HG02759 (cell line): ENCODE data around the gene C16orf86.

Experiments used
- ATAC-seq: cut with Tn5 transposase; IDR thresholded peaks from one replicate; pipeline ENCODE4 v1.9.1; 2021; ENCODE audit warnings: mild to moderate bottlenecking, moderate library complexity; ENCODE audit not compliant: unreplicated experiment

The C16orf86 gene

GRCh38 chr16:67653789-67654402, 12.7 kb upstream of the C16orf86 start:
- no peak for ATAC-seq

DNA sequence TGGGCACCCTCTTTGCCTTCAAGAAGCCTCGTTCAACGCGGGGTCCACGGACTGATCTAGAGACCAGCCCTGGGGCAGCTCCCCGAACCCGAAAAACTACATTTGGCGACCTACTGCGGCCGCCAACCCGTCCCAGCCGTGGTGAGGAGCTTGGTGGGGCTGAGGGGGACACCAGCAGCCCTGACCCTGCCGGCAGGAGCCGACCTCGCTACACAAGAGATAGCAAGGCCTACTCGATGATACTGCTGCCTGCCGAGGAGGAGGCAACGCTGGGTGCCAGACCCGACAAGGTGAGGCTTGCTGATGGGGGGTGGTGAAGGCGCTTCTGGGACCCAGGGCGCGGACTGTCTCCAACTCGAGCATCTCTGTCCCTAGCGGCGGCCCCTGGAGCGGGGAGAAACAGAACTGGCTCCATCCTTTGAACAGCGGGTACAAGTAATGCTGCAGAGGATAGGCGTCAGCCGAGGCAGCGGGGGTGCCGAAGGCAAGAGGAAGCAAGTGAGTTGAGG, 12.2 kb upstream of the C16orf86 start:
- ATAC-seq, result no peak

DNA sequence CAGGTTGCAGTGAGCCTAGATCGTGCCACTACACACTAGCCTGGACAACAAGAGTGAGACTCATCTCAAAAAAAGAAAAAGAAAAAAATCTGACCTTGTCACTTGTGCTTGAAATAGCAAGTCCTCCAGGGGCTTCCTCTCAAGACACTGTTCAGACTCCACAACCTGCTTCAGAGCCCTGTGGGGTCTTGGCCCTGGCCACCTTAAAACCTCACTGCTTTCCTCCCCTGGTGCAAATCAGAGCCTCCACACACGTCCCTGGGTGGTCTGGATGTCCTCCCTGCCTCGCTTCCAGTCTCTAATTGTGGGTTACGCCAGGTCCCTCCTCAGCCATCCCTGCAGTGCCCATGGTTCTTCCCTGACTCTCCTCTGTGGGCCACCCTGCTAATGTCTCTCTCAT, 11.3 kb upstream of the C16orf86 start:
- no peak for ATAC-seq

GRCh38 chr16:67656344-67657016, 10.1 kb upstream of the C16orf86 start:
- ATAC-seq, result no peak

GRCh38 chr16:67657017-67657608, 9.5 kb upstream of the C16orf86 start:
- ATAC-seq, result no peak

DNA sequence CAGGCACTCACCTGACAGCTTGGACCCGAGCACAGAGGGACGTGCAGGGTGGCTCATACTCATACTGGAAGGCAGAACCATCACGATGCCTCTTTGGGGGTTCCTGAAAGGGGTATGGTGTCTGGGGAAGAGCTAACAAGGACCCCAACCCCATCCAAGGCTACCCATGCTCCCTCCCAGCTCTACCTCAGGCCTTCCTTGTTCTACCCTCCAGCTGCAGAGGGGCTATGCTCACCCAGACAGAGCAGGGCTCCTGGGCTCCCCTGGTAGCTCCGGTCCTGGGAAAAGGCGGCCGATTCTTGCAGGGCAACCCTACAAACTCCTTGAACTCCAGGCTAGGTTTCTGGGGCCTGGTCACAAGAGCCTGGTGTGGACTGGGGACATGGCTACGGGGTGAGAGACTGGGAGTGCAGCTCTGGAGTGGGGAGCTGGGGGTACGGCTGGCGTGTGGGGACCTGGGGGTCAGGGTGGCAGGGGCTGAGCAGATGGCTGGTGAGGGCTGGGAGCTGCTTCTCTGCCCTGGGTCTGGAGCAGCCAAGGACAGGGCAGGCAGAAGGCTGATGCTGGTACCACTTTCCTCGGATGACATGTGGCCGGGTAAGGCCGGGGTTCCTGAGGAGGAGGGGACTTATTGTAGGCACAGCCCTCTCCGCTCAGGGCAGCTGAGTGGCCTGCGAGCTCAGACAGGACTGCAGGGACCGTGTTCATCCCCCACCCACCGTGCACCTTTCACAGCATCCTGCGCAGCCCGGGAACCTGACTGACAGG, 8.7 kb upstream of the C16orf86 start:
- ATAC-seq, result no peak

DNA sequence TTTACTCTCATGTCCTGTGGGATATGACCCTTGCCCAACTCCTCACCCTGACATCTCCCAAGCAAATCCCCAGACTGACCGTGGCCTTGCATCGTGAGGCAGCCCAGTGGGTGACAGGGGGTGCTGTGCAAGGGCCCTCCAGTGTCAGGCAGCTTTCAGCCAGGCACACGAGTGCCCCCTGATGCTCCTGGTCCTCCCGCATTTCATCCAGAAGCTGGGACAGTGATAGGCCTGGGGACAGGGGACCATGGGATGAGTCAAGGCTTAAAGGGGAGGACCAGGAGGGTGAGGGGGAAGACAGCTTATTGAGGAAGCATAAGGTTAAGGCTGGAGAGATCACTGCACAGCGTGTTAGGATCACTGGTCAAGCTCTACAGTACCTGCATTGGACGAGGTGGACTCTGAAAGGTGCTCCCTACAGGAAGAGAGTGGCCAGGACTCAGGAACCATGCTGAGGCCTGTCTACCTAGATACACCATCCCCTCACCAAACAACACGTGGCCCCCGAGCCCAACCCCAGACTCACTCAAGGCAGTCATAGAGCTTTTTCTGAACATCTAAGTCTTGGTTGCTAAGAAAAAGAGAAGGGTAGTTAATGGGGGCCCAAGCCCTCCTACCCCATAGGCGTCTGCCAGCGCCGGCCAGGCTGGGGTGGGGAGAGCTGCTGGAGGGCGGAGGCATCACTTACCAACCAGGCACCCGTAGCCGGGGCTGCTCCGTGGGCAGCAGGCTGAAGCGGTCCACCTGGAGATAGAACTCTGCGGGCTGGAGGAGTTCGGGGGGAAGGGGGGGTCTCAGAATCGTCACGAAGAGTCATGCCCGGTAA, 7.6 kb upstream of the C16orf86 start:
- no peak for ATAC-seq

DNA sequence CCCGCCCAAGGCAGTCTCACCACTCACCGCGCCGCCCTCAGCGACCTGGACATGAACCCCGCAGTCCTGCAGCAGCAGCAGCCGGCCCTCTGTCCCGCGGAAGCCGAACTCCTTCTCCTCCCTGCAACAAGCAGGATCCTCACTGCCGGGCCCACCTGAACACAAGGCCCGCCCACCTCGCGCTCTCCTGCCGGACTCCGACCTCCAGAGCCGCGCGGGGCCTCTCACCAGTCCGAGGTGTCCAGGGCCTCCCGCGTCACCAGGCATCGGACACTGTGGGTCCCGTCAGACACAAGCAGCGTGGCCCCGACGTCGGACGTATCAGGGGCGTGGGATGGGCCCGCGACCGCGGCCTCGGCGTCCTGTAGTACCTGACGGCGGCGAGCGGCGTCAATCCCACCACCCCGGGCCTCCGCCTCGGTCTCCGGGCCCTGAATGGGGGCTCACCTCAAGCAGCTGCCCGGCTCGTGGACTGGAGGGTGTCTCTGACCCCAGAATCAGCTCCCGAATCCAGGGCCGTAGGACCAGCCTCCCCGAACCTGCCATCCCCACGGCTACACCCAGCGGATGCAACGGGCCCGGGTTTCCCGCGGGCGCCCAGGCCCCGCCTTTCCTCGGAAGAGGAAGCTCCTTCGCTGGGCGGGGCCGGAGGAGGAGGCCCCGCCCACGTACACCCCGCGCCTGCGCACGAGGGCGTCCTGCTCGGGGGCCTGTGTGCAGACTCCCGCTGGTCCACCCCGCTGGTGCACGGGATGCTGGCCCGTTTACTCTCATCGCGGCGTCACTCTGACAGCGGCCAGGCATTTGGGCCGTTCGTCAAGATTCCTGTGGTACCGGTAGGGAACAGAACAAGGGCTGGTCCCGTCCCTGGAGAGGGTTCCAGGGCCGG, 6.7 kb upstream of the C16orf86 start, which contains the start of gene ACD:
TSS of gene ACD (minus strand) at position 586 of the 889 bp plus-strand sequence. CDS start at position 546, 40 bp downstream.
- ATAC-seq, result peak; percentile 61

DNA sequence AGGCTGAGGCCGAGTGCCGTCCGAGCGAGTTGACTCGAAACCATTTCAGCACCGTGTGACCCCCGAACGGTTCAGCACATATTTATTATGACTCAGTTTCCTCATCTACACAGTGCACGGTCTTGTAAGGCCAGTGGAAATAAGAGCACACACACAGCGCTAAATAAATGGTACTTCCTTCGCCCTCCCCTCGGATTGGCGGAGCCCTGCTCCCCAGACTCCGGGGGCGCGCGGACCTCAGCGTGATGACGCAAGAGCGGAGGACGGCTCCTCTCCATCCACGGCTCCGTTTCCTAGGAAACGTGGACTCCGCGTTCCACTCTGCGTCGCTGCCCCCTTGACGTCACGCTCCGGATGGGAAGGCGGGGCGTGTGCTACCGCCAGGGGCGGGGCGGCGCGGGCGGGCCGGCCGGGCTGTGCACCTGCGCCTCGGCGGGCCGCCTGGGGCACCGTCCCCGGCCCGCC, 6.0 kb upstream of the C16orf86 start, which contains the start of gene PARD6A:
TSS of gene PARD6A (plus strand) at position 397 of the 465 bp plus-strand sequence. CDS start 79 bp downstream, outside the sequence.
- peak; percentile 77 for ATAC-seq

DNA sequence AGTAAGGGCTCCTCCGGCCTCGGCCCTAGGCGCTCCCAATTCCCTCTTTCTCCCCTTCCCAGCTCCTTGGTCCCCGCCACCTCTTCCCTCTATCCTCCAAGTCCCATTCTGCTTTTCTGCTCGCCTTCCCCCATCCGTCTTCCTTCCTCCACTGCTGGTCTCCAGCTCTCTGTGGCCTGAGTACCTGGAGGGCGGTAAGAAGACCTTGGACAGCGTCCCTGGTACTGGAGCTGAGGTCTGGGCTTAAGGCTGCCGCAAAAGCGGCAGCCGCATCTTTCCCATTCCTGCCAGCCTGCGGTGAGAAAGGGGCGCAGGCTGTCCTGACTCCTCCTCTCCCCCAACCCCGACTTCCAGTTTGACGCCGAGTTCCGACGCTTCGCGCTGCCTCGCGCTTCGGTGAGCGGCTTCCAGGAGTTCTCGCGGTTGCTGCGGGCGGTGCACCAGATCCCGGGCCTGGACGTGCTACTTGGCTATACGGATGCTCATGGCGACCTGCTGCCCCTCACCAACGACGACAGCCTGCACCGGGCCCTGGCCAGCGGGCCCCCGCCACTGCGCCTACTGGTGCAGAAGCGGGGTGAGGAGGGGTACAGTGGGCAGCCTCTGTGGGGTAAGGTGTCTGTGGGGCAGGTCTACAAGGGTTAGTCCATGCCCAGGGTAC, 5.4 kb upstream of the C16orf86 start:
- no peak for ATAC-seq

DNA sequence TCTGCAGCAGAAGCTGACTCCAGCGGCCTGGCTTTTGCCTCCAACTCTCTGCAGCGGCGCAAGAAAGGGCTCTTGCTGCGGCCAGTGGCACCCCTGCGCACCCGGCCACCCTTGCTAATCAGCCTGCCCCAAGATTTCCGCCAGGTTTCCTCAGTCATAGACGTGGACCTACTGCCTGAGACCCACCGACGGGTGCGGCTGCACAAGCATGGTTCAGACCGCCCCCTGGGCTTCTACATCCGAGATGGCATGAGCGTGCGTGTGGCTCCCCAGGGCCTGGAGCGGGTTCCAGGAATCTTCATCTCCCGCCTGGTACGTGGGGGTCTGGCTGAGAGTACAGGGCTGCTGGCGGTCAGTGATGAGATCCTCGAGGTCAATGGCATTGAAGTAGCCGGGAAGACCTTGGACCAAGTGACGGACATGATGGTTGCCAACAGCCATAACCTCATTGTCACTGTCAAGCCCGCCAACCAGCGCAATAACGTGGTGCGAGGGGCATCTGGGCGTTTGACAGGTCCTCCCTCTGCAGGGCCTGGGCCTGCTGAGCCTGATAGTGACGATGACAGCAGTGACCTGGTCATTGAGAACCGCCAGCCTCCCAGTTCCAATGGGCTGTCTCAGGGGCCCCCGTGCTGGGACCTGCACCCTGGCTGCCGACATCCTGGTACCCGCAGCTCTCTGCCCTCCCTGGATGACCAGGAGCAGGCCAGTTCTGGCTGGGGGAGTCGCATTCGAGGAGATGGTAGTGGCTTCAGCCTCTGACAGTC, 4.5 kb upstream of the C16orf86 start:
- no peak for ATAC-seq

- no peak for ATAC-seq
These were observed 4.0 kb upstream of the C16orf86 start for GRCh38 chr16:67662653-67663010.

- no peak for ATAC-seq
These were observed 3.3 kb upstream of the C16orf86 start for GRCh38 chr16:67663151-67663876.

DNA sequence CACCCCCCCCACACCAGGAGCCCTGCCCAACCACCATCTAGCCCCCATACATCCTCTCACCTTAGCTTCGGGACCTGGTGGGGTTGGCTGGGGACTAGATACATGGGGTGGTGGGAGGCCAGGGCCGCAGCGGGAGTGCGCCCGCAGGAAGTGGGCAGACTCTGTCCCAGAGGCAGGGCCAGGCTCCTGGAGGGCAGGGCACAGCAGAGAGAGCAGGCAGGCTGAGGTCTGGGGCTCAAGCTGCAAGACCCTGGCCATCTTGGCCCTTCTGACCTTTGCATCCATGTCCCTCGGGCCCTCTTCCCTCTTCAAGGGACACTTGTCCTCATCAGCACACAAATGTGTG, 2.8 kb upstream of the C16orf86 start:
- ATAC-seq, result no peak

- ATAC-seq, result no peak
These were observed 2.4 kb upstream of the C16orf86 start for GRCh38 chr16:67664258-67664657.

DNA sequence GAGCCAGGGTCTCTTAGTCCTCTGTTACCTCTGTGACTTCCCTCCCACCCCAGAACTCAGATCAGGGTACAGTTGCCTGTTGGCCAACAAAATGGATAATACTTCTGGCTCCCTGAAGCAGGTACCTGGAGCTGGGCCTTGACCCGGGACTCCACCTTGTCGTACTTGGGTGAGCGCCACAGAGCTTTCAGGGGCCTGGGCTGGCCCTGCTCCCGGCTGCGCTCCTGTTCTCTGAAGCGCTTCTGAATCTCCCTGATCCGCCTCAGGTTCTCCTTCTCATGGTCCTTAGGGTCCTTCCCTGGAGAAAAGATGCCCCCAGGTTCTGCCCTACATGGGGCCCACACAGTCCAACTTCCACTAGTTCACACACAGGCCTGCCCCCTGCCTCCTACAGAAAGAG, 1.7 kb upstream of the C16orf86 start:
- ATAC-seq, result no peak

DNA sequence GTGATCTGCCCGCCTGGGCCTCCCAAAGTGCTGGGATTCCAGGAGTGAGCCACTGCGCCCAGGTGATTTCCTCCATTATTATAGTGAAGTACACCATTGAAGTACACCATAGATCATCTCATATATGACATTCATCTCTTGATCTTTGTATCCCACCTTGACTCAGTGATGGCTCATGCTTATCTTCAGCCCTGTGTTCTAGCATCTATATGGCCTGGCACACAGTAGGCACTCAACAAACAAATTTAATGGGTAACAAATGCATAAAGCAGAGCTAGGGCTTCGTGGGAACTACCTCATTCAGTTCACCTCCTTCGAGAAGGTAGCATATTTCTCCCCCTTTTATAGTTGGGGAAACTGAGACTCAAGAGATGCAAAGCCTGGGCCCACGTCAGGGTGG, 1.0 kb upstream of the C16orf86 start:
- ATAC-seq, result no peak
